NCI-H446 (cell line): ENCODE measurements around the gene HDAC9.

Experiments used
- DNase-seq, 2 experiments: peaks; one replicate each; lab custom pipeline; 2025; lab: John Stamatoyannopoulos, UW

HDAC9 gene

GRCh38 chr7:18590744-18591340 lies 95.3 kb downstream of the HDAC9 start:
- DNase-seq: peak; percentile 56 to 63

DNA sequence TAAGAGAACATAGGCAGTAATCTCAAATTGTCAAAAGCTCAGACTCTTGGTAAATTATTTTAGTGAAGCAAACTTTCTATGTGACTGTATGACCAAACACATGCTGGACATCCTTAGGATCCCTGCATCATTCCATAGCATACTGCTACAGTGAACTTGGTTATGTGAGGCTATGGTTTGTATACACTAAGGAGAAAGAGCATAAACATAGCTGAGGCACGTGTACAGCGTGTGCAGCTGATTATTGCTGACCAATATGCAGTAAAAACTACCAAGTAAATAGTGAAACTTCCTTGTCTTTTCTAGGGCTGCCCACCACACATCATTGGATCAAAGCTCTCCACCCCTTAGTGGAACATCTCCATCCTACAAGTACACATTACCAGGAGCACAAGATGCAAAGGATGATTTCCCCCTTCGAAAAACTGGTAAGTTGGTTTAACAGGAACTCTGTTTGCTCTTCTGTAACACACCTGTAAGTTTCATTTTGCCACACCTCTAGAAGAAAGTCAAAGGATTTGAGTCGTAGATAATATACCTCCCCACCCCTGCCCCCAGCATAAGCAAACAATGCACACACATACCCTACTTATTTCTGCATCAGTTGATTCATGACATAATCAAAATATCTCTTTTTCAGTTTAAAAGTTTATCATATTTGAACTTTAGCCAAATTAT lies 98.2 kb downstream of the HDAC9 start:
- no peak for DNase-seq

DNA sequence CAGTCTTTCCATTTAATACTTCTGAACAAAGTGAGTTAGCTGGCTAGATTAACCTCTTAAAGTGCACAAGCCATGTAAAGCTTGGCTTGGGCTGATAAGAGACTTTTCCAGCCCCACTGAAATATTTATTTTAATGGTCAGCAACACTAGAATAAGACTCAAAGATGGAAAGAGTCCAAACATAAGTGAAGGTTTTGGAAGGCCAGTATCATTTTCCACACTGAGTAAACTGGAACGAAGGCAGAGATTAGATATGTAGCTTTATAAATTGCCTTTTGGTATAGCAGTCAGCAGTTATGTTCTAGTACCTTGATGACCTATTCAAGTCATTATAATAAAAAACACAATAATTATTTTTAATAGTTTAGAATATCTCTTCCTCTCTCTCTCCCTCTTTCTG lies 102.2 kb downstream of the HDAC9 start:
- DNase-seq: no peak

DNA sequence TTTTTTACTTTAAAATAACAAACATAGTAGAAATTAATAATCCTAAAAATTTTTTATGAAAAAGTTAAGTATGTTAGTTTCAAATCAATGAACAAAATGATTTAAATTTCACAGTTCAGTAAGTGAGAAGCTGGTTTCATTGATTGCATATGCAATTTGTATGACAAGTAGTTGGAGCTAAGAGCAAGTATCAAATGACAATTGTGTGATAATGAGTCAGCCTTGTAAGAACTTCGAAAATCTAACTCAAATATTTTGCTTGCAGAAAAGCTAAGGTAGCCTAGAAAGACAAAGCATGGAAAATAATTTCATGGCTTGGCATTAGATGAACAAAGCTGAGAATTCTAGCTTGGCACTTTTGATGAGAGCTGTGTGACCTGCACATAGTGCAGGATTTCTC lies 111.5 kb downstream of the HDAC9 start:
- no peak for DNase-seq

- DNase-seq: peak in 1 of 2 experiments; percentile 25
Measured at GRCh38 chr7:18610331-18610948, 114.9 kb downstream of the HDAC9 start.

DNA sequence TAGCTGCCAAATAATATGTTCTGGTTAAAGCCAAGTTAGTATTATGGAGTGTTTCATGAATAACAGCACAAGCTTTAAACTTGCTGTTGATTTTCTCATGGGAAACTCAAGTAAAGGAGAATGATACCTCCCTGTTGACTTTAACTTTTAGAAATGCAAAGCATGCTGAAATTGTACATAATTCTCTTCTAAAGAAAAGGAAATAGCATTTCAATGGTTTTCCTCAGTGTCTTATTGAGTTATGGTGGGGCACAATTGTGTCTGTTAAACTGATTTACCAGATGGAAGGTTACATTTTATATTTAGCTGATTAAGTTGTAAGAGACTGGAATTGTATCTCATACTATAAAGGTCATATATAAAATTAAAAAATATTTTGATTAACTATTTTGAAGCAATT lies 119.3 kb downstream of the HDAC9 start:
- no peak for DNase-seq

DNA sequence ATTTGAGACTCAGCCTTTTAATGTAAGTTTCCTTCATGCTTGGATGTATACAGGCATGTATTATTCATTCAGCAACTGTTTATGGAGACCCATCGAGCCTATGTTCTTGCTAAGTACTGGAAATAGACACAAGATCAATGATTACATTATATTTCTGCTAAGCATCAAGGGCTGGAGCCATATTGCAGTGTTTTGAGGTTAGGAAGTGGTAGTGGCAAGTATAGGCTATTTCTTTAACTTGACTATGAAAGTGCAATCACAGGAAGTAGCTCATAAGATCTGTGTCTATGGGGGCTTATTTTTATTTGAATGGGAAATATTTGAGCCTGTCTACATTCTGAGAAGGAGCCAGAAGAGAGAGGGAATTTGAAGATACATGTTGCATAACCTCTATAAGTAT lies 123.8 kb downstream of the HDAC9 start:
- no peak for DNase-seq

GRCh38 chr7:18623389-18623788 lies 127.8 kb downstream of the HDAC9 start:
- DNase-seq: no peak

GRCh38 chr7:18624459-18624858 lies 128.9 kb downstream of the HDAC9 start:
- DNase-seq: no peak

GRCh38 chr7:18626086-18626485 lies 130.5 kb downstream of the HDAC9 start:
- DNase-seq: no peak

DNA sequence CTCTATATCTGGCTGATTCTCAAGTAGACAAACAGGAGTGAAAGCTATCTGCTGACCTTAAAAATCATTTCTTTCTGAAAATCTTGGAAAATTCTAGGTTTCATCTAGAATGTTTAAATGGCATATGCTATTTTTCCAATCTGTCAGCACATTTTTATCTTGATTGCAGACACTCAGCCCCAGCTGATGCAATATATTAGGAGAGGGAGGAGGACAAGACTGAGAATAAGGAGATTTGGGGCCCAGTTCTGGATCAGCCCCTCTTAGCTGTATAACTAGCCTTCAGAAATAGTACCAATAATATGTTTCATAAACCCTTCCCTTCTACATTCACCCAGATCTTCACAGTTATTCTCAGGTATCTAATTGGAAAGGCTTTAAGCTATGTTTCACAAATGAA lies 131.2 kb downstream of the HDAC9 start:
- no peak for DNase-seq

- DNase-seq: no peak
Measured at GRCh38 chr7:18637516-18637915, 142.0 kb downstream of the HDAC9 start.

DNA sequence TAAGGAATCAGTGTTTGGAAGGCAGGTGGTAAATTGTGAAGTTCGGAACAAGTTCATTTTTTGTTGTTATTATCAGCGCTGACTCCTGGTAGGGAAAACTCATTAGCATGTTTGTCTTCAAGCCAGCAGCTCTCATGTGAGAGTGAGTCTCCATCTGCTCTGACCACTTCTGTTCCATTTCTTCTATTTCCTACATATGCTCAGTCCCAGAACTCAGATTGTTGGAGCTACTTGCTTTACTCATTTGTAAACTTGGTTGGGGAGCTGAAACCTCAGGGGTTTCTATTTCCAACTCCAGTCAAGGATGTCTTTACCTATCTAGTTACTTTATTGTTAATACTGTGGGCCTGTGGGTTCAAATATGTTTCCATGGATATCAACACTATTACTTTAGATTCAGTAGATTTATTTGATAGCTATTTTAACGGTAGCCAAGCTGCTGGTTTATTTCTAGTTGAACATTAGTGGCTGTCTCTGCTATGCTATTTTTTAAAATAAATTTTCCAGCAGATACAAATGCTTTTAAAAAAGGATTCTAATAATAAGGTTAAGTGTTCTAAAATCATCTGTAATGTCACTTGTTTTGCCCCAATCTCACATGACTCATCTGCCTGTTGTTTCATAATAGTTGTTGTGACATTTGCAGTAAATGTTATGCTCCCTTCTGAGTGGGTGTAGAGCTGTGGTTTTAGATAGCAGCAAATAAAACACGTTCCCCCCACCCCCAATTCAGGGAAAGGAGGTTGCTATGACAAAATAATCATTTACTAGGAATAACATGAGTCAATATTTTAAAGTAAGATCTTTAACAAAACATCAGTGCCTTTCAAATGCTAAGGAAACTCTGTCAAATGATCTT lies 143.3 kb downstream of the HDAC9 start:
- peak; percentile 20 to 69 for DNase-seq

DNA sequence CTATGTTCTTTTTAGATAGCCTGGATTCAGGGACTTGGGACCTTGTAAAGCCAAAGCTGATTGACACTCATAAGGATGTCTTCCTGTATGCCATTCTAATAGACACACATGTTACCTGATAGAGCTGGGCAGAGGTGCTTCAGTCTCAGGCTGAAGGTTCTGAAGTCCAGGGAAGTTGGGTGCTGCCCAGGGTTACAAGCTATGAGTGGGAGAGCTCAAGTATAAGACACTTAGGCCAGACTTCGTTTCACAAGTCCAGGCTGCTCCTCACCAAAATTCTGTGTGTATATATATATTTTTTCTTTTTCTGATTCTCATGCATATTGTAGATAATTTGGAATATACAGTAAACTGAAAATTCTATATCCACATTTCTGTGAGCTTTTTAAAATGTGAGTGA lies 144.2 kb downstream of the HDAC9 start:
- no peak for DNase-seq

DNA sequence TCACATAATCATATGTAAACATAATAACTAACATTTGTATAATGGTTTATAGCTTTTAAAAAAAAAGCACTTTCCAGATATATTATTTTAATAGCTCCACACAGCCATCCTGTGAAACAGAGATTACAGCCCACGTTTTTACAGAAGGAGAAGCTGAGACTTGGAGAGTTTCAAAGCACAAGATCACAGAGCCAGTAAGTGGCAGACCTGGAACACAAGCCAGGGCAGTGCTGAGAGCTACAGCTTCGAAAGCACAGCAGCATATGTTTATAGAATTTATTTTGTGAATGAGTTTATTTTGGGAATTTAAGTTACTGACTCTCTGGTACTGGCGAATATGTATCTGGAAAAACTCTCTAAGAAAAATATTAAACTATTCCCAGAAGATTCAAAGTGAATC lies 149.4 kb downstream of the HDAC9 start:
- no peak for DNase-seq

DNA sequence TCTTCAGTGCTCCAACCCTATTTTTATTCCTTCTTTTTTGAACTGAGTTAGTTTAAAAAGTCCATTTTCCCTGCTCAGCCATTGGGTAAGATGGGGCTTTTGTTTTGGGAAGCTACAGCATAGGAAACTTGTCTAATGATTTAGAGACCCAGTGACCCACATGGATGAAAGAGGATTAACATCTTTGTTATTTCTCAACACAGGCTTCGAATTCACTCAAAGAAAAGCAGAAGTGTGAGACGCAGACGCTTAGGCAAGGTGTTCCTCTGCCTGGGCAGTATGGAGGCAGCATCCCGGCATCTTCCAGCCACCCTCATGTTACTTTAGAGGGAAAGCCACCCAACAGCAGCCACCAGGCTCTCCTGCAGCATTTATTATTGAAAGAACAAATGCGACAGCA lies 152.0 kb downstream of the HDAC9 start:
- no peak for DNase-seq

- no peak for DNase-seq
Measured at GRCh38 chr7:18648849-18649758, 153.6 kb downstream of the HDAC9 start.

DNA sequence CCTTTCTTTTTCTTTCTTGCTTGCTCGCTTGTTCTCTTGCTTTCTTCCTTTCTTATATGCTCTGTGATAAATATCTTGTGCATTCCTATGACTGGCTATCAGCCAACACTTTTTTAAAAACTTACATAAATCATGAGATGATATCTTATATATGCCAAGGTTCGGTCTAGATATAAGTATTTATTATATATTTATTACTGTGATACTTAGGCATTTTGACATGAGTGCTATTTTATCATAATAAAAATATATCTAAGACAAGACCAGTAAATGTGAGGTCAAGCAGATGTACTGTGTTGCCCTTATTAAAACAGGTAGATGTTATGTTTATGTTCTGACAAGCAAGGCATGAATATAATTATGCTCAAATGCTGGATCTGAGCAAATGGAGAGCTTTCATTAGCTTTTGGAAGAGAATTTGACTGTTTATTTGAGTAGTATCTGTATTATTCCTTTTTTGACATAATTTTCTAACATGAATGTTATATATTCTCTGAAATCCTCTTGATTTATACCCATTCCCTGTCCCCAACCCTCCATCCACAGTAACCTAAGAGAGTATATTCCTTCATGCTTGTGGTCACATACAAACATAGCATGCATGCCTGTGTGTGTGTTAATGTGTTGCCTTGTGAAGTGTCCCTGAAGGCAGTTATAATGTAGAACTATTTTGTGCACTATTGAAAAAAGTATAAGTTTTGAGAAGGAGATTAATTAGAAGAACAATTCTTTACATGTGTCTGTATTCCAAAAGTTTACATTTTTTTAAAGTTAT lies 158.0 kb downstream of the HDAC9 start:
- DNase-seq: no peak

DNA sequence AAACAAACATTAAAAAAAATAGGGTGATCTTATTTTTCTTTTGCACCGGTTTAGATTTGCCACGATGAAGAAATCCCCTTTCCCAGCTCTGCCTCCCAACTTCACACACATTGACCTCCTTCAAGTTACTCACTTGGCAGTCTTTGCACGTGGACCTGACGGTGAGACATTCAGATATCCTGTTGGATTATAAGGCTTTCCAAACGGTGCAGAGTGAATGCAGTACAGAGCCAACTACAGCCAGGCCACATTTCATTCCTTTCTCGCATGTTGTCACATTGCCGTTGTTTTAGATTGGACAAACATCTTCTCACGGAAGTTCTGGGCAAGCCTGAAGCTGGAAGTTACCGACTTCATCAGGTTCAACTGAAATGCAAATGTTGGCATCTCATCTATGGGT lies 159.2 kb downstream of the HDAC9 start:
- DNase-seq: no peak

- no peak for DNase-seq
Measured at GRCh38 chr7:18655506-18655905, 160.0 kb downstream of the HDAC9 start.

DNA sequence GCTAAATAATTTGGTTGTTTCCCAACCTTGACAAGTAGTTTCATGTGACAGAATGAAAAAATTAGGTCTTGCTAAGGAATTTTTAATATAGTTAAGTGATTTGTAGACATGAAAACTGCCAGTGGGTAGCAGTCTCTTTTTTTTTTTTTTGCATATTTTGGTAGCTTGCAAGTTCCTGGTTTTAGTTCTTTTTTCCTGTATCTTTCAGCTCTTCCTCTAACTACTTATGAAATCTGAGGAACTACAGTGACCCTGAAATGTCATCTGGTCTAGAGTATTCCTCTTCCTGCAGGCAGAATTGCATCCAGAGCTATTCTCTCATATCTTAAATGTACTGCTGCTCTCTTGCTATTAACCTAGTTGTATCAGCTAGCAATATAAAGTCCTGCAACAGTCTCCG lies 160.4 kb downstream of the HDAC9 start:
- DNase-seq: no peak
